ENCODE measurements around the gene PPP1R12A.
A peak's percentile ranks its signal among the peaks of the same experiment; 100 is the strongest.
"Not testable (repeated sequence)": the region's sequence is repeated elsewhere in the genome, so short reads cannot be mapped to it uniquely, and the experiment has no call there.

PPP1R12A gene

DNA sequence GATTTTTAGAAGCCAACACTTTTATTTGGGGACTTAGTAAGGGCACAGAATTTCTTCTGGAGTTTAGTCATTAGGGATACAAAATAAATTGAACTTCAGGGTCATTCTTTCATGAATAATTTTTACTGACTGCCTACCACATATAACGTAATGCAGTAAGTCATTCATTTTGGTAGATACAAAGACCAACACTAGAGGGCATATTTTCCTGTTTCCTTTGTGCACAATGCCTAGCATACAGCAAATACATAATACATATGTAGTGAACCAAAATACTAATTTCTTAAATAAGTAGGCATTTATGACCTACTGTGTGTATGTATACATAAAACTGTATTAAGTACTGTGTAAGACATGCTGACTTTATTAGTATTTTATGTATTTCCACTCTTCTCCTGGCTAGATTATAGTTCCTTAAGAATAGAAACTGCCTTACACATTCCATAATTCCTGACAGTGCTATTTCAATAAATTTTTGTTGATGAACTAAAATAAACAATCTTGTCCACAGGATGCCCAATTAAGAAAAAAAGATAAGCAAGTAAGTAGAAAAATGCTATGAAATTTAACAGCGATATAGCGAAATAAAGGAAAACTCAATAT, 47.9 kb downstream of the PPP1R12A start:
- DNase-seq, result peak; percentile 39

DNA sequence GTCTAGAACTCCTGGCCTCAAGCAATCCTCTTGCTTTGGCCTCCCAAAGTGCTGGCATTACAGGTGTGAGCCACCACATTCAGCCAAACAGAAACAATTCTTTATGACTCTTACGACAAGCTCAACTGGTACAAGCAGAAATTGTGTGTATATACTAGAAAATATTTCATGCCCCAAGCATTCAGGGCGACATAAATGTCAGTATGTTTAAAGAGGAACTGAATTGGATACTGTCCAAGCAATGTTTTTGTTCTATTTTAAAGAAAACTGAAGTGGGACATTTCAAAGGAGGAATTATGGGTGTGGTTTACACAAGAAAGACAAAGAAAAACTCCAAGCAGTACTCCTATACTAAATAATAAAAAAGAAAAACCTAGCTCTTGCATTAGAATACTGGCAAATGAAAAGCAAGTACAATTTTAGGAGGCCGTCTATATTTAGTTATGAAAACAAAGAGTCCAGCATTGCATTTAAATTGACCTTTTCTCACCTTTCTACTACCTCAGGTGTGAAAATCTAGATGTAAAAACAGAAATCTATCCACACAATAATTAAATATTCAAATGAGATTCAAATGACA, 48.9 kb downstream of the PPP1R12A start:
- DNase-seq, result no peak

GRCh38 chr12:79884401-79885006, 50.4 kb downstream of the PPP1R12A start:
- DNase-seq, result no peak

- DNase-seq, result no peak
These were observed 51.7 kb downstream of the PPP1R12A start for GRCh38 chr12:79883216-79883615.

DNA sequence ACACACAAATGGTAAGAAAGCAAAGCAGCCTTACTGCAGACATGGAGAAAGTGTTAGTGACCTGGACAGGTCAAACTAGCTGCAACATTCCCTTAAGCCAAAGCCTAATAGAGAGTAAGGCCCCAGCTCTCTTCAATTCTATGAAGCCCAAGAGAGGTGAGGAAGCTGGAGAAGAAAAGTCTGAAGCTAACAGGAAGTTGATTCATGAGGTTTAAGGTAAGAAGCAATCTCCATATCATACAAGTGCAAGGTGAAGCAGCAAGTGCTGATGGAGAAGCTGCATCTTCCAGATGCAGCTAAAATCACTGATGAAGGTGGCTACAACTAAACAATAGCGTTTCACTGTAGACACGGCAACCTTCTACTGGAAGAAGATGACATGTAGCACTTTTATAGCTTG, 53.5 kb downstream of the PPP1R12A start:
- DNase-seq, result no peak

DNA sequence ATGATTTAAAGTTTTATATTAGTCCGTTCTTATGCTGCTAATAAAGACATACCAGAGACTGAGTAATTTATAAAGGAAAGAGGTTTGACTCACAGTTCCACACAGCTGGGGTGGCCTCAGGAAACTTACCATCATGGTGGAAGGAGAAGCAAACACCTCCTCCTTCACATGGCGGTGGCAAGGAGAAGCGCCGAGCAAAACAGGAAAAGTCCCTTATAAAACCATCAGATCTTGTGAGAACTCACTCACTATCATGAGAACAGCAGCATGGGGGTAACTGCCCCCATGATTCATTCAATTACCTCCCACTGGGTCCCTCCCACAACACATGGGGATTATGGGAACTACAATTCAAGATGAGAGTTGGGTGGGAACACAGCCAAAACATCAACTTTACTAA, 56.4 kb downstream of the PPP1R12A start:
- not testable (repeated sequence) for DNase-seq

GRCh38 chr12:79877246-79877645, 57.7 kb downstream of the PPP1R12A start:
- no peak for DNase-seq

- no peak for DNase-seq
These were observed 60.2 kb downstream of the PPP1R12A start for GRCh38 chr12:79874665-79875064.

- no peak for DNase-seq
These were observed 61.7 kb downstream of the PPP1R12A start for GRCh38 chr12:79873201-79873600.

- DNase-seq, result no peak
These were observed 63.3 kb downstream of the PPP1R12A start for GRCh38 chr12:79871621-79872020.

DNA sequence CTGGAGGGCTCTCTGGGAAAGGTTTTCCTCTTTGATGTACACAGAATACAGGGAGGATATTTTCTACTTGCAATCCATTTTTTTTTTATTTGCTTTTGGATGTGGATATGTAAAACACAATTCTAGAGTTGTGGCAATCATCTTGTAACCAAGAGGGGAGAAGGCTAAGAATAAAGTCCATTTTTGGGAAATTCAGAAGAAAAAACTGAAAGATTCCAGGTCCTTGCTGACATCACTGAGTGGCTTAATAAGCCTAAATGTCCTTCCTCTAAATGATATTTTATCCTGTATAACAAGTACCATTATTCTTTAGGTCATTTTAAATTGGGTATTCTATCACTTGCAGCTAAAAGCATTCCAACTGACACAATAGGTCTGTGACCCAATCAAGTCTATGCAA, 64.0 kb downstream of the PPP1R12A start:
- no peak for DNase-seq

- DNase-seq, result no peak
These were observed 75.3 kb downstream of the PPP1R12A start for GRCh38 chr12:79859646-79860045.

- no peak for DNase-seq
These were observed 76.4 kb downstream of the PPP1R12A start for GRCh38 chr12:79858518-79858917.

GRCh38 chr12:79857675-79858074, 77.2 kb downstream of the PPP1R12A start:
- DNase-seq, result no peak

GRCh38 chr12:79850610-79851299, 84.1 kb downstream of the PPP1R12A start:
- DNase-seq, result no peak

DNA sequence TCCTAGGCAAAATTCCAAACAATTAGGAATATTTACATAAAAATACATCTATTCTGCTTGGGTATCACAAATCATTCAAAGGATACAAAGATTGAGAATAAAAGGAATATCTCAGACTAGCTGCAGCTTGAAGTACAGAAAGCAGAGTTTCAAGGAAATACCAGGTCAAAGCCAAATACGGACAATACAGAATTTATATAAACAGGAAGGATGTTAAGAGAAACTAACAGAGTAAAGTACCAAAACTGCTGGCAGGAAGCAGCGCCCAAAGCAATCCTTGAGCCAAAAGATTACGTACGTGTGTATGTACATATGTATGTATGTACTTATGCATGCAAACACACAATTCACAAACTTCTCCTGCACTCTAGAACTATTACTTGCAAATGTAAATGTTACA, 86.6 kb downstream of the PPP1R12A start:
- no peak for DNase-seq

GRCh38 chr12:79847417-79847816, 87.5 kb downstream of the PPP1R12A start:
- DNase-seq, result no peak

DNA sequence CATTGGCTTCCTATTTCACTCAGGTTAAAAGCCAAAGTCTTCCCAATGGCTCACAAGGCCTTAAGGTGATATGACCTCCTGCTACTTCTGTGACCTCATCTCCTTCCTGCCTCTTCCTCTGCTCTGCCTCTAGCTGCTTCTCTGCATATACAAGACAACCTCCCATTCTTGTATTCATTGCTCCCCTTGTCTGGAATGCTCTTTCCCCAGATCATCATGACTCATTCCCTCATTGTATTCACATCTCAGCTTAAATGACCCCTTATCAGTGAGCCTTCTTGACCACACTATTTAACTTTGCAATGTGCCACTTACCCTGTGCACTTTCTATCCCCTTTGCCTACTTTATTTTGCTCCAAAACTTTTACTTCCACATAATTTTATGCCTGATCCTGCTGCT, 90.2 kb downstream of the PPP1R12A start:
- no peak for DNase-seq

GRCh38 chr12:79843978-79844377, 90.9 kb downstream of the PPP1R12A start:
- DNase-seq, result no peak

- DNase-seq, result no peak
These were observed 92.3 kb downstream of the PPP1R12A start for GRCh38 chr12:79842630-79843029.

DNA sequence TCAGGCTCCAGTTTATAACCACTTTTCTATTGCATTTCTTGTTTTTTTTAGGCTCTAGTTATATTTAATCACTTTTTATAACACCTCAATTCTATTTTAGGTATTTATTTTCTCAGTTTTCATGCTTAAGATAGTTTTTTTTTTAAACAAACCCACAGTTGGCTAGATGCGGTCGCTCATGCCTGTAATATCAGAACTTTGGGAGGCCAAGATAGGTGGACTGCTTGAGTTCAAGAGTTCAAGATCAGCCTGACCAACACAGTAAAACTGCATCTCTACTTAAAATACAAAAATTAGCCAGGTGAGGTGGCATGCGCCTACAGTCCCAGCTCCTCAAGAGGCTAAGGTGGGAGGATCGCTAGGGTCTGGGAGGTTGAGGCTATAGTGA, 93.0 kb downstream of the PPP1R12A start:
- no peak for DNase-seq

- no peak for DNase-seq
These were observed 93.5 kb downstream of the PPP1R12A start for GRCh38 chr12:79841248-79841877.

- no peak for DNase-seq
These were observed 96.5 kb downstream of the PPP1R12A start for GRCh38 chr12:79838359-79838758.

DNA sequence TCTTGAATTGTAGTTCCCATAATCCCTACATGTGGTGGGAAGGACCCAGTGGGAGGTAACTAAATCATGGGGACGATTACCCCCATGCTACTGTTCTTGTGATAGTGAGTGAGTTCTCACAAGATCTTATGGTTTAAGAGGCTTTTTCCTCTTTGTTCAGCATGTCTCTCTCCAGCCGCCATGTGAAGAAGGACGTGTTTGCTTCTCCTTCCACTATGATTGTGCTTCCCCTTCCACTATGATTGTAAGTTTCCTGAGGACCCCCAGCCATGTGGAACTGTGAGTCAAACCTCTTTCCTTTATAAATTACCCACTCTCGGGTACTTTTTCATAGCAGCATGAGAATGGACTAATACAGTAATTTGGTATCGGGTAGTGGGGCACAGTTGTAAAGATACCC, 97.3 kb downstream of the PPP1R12A start:
- no peak for DNase-seq

All from NCI-H1092 treated with DMSO at 0.1 percent for 48 hours (cell line).